Measurements from ENCODE around the gene PDZD2.

PDZD2 gene

GRCh38 chr5:32143617-32144377 lies 504.9 kb downstream of the PDZD2 start:
- DNase-seq (ENCODE audit: low spot score): no peak

GRCh38 chr5:32144378-32145207 lies 505.7 kb downstream of the PDZD2 start:
- DNase-seq (ENCODE audit: low spot score): no peak

- DNase-seq (ENCODE audit: low spot score): no peak
Observed at GRCh38 chr5:32145378-32145777, 506.4 kb downstream of the PDZD2 start.

GRCh38 chr5:32147236-32147635 lies 508.3 kb downstream of the PDZD2 start:
- DNase-seq (ENCODE audit: low spot score): no peak

- DNase-seq (ENCODE audit: low spot score): no peak
Observed at GRCh38 chr5:32147959-32148358, 509.0 kb downstream of the PDZD2 start.

GRCh38 chr5:32150366-32150765 lies 511.4 kb downstream of the PDZD2 start:
- DNase-seq (ENCODE audit: low spot score): no peak

- no peak for DNase-seq (ENCODE audit: low spot score)
Observed at GRCh38 chr5:32151198-32151597, 512.3 kb downstream of the PDZD2 start.

GRCh38 chr5:32153723-32154122 lies 514.8 kb downstream of the PDZD2 start:
- DNase-seq (ENCODE audit: low spot score): no peak

- no peak for DNase-seq (ENCODE audit: low spot score)
Observed at GRCh38 chr5:32155211-32155610, 516.3 kb downstream of the PDZD2 start.

- DNase-seq (ENCODE audit: low spot score): no peak
Observed at GRCh38 chr5:32156635-32157034, 517.7 kb downstream of the PDZD2 start.

GRCh38 chr5:32157078-32157477 lies 518.1 kb downstream of the PDZD2 start:
- no peak for DNase-seq (ENCODE audit: low spot score)

GRCh38 chr5:32158679-32158975 lies 519.7 kb downstream of the PDZD2 start:
- no peak for DNase-seq (ENCODE audit: low spot score)

GRCh38 chr5:32159328-32160072 lies 520.6 kb downstream of the PDZD2 start:
- DNase-seq (ENCODE audit: low spot score): no peak

GRCh38 chr5:32160228-32160627 lies 521.3 kb downstream of the PDZD2 start:
- DNase-seq (ENCODE audit: low spot score): no peak
